HG02840 (cell line): ENCODE measurements around the gene BRD3OS.

Experiments
- ATAC-seq: cut with Tn5 transposase; IDR thresholded peaks from one replicate; pipeline ENCODE4 v1.9.1; 2021; ENCODE audit warnings: mild to moderate bottlenecking, moderate library complexity, moderate number of reproducible peaks; ENCODE audit not compliant: unreplicated experiment, low FRiP score

BRD3OS gene

DNA sequence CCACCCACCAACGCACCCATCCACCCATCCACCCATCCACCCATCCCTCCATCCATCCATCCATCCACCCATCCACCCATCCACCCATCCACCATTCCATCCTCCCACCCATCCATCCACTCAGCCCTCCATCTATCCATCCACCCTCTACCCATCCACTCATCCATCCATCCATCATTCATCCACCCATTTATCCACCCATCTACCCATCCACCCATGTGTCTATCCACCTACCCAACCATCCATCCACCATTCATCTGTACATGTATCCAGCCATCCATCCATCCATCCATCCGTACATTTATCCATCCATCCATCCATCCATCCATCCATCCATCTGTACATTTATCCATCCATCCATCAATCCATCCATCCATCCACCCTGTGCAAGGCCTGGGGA is 22.0 kb upstream of the BRD3OS start:
- ATAC-seq, result no peak

DNA sequence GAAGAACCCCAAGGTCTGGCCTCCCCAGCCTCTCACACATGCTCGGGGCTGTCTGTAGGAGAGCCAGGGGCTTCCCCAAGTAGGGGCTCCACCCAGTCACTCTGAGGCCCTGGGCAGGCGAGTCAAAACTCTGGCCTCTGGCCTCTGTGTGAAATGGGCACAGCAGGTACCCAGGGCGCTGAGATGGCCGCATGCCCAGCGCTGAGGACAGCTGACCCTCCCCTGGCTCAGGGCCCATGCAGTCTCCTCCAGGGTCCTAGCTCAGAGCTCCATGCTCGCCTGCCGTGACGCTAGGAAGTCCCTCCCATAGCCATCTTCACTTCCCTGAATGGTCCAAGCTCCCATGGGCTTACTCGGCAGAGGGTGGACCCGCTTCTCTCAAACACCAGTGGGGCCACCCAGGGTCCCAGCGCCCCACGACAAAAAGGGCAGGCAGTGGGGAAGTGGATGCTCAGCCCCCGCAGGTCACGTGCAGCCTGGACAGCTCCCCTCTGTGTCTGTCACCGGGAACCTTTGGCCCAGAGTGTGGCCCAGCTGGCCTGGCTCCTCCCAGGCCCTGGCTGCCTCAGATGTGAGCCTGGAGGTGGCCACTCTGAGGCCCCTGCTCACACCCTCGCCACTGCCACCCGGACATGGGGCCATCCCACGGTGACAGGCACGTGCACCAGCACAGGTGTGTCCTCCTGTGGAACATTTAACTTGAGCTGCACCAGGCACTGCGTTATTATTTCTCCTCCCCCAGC is 21.0 kb upstream of the BRD3OS start:
- no peak for ATAC-seq

DNA sequence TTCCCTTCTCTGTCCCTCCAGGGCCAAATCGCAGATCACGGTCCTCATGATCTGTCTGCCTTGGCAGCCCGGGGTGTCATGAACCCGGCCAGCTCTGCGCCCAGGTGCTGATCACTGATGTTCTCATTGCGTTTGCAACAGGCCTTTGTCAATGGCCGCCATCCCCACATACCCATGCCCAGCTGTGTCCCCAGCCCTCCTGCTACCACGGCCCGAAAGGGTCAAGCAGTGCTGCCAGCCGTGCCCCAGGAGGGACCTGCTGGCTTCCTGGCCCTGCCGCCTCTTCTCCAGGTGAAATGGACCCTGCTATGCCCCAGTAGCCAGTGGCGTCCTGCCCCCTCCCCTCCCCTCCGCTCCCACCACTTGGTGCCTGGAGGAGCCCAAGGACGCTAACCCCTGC is 20.4 kb upstream of the BRD3OS start:
- ATAC-seq, result no peak

DNA sequence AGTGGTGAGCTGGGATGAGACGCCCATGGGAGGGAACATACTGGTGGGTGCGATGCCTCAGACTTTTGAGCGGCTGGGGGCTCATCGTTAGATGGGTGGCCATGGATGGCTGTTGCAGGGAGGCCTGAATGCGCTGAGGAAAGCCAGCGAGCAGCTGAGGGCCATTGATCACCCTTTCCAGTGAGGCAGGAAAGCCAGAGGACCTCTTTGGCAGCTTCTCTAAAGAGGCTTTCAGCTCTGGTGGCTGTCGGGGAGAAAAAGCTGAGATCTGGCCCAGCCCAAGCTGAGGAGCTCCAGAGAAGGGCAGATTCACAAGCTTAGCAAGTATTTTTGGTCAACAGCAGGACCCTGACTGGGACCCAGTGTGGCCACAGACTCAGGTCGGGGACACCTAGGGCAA is 19.9 kb upstream of the BRD3OS start:
- no peak for ATAC-seq

DNA sequence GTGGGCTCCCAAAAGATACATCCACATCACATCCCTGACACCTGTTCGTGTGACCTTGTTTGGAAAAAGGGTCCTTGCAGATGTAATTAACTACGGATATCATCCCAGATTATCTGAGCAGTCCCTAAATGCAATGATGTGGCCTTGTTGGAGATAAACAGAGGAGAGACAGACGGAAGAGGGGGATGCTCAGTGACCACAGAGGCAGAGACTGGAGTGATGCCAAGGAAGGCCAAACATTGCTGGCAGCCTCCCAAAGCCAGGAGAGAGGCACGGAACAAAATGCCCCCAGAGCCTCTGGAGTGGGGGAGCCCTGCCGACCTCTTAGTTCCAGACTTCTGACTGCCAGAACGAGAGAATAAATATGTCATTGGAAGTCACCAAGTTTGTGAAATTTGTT is 18.1 kb upstream of the BRD3OS start:
- ATAC-seq, result no peak

DNA sequence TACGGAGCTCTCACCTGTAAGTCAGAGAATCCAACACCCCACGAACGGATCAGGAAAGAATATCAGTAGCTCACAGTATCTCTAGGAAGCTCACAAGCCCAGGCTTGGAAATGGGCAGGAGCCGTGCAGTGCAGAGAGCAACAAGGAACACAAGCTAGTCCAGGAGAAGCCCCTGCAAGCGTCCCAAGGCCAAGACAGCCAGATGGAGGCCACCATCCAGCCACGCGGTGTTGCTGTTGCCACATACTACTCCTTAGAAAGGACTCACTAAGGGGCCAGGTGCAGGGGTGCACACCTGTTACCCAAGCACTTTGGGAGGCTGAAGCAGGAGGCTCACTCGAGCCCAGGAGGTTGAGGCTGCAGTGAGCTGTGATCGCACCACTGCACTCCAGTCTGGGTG is 17.7 kb upstream of the BRD3OS start:
- no peak for ATAC-seq

DNA sequence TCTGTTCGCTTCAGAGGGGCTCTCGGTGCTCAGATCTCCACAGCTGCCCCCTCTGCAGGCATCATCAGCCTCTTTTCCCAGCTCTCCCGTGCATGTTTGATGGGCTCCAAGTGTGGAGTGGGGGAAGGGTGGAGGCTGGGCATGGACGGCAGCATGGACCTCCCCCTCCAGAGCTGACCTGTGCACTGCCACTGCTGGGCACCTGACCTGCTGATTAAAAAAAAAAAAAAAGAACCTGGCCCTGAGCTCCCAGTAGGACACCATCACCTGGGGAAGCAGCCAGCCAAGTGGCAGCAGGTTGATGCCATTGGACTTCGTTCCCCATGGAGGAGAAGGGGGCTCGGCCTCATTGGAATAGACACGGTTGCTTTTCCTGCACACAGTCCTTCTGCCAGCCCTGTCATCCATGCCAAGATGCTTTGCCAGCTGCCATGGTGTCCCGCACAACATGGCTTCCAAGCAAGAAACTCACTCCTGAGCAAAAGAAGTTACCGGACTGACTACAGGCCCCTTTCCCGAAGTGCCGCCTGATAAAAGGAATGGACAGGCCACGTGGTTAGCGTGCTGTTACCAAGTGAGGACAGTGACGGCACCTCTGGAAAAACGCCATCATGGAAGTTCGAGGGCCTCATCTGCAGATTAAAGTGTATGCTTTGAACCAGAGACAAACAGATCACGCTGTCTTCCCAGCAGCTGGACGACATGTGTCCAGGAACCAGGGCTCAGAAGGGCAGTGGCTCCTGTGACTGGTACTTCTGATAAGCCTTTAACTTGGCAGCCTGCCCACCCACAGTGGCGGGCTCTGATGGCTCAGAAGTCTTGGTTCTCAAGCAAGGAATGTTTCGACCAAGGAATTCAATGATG is 14.7 kb upstream of the BRD3OS start:
- ATAC-seq, result no peak

DNA sequence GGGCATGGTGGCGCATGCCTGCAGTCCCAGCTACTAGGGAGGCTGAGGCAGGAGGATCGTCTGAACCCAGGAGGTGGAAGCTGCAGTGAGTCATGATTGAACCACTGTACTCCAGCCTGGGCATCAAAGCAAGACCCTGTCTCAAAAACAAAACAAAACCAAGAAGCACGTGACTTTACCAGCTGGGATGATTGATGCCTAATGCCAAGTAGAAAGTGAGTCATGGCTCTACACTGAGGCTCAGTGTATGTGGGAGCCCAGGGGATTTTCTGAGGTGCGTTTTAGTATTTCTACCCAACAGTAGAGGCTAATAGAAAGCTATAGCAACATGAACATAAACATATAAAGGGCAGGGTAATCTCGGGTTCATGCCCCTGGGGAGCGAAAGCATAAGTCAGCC is 13.9 kb upstream of the BRD3OS start:
- no peak for ATAC-seq

DNA sequence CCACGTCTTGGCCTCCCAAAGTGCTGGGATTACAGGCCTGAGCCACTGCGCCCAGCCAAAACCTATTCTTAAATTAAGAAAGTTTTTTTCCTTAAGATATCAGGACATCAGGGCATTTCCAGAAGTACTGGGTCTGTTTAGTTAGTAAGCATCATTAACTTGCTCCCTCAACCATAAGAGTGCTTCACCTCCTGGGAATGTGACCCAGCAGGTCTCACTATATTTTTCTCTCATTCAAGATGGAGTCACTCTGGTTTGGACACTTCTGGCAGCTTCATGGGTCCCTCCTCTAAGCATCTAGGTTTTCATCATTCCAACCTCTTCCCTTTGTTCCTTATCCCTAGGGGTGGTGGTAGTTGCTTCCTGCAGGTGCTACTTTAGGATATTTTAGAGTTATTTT is 10.3 kb upstream of the BRD3OS start:
- no peak for ATAC-seq

DNA sequence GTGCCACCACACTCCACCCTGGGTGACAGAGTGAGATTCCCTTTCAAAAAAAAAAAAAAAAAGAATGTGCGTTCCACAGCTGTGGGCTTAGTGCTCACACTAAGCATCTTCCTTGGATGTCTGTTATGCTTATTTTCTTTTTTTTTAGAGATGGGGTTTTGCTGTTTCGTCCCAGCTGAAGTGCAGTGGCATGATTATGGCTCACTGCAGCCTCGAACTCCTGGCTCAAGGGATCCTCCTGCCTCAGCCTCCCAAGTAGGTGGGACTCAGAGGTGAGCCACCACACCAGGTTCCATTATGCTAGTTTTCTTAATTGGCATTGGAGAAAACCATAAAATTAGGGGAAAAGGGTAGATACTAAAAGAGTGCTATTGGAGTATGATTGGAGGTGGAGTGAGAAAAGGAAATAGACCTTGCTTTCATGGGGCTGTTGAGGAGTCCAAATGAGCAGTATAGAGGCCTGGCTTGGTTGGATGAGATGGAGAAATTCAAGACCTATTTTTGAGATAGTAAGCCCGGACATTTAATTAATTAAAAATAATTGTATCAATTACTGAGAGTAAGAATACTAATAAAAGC is 978 bp upstream of the BRD3OS start:
- no peak for ATAC-seq

DNA sequence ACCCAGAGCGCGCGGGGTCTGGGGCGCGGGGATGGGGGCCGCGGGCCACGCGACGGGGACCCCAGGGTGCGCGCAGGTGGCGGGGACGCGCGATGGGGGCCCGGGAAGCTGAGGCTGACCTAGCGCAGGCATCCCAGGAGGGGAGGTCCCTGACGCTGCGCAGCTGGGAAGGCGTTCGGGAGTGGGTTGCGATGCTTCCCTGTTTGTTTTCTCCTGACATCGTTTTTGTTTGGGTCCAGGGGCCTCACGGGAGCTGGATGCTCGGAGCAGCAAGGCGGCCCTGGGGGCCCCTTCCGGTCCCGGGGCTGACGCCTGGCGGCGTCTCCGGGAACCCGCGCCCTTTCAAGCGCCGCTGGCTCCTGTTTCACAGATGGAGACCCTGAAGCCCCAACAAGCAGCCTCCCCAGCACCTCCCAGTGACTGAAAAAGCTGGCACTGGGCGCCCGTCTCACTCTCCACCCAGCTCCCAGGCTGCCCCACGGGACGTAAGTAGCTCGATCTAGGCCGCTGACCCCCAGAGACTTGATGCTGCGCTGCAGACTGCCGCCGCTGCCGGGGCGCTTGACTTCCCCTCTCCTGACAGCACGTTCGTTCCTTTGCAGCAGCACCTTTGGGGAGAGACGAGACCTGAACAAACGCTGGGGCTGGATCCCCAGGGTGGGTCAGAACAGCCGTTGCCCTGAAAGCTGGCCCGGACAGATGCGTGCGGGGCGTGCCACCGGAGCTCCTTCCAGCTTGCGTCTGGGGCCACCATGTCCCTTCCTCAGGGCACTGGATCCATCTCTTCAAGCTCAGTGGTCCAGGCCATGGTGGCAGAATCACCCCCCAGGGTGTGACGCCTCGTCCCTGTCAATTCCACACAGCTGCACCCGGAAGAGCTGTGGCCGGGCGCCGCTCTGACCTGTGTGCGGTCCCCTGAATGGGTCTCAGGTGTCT is 593 bp downstream of the BRD3OS start:
- ATAC-seq, result peak; percentile 43

DNA sequence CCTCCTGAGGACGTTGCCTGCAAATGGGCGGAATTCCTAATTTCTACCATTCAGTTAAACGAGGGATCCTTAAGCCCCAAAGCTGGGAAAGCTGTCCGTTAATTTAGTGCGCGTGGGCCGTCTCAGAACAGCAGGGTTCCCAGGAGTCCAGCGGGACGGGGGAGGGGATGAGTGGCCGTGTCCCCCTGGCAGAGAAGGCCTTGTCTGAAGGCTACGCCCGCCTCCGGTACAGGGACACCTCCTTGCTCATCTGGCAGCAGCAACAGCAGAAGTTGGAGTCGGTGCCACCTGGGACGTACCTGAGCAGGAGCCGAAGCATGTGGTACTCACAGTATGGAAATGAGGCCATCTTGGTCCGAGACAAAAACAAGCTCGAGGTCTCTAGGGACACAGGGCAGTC is 1.3 kb downstream of the BRD3OS start:
- ATAC-seq, result no peak

DNA sequence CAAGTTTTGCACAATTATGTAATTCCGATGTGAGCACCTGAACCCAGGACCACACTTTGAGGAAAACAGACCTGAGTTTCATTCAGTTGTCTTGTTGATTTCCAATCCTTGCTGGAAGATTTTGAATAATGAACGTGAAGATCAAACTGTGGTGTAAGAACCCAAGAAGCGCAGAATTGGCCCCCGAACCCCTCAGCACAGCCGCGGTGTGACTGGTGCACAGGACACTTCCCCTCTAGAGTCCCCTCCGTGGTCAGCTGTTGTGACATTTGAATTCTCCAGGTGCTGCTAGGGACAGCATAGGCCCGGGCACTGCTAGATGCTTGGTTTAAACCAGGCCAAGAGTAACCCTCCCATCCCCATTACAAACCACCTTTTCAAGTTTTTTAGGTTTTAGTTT is 1.7 kb downstream of the BRD3OS start:
- no peak for ATAC-seq

DNA sequence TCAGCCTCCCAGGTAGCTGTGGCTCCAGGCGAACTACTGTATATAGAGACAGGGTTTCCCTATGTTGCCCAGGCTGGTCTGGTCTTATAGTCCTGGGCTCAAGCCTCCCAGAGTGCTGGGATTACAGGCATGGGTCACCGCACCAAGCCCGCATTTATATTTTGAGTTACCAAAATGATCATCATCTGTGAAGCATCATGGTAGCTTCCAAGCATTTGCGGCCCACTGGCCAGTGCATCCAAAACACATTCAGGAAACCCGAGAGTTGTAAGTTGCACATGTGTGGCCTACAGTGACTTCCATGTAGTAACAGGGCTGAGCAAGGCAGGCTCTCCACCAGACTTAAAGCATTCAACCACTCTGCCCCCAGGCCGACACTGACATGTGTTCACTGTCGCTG is 2.3 kb downstream of the BRD3OS start:
- no peak for ATAC-seq

DNA sequence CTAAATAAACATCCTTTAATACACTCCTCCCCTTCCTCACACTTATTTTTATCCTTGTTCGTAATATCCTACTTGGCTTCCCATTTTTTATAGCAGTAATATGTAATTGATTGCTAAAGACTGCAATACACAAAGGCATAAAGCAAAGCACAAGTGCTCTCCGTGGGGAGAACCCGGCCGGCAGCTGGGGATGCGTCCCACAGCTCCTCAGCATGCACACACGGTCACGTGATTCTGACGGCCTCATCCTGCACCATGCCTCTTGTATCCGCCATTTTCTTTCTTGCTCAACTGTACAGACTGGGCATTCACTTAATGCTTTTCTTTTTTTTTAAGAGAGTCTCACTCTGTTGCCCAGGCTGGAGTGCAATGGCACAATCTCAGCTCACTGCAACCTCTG is 2.8 kb downstream of the BRD3OS start:
- no peak for ATAC-seq

DNA sequence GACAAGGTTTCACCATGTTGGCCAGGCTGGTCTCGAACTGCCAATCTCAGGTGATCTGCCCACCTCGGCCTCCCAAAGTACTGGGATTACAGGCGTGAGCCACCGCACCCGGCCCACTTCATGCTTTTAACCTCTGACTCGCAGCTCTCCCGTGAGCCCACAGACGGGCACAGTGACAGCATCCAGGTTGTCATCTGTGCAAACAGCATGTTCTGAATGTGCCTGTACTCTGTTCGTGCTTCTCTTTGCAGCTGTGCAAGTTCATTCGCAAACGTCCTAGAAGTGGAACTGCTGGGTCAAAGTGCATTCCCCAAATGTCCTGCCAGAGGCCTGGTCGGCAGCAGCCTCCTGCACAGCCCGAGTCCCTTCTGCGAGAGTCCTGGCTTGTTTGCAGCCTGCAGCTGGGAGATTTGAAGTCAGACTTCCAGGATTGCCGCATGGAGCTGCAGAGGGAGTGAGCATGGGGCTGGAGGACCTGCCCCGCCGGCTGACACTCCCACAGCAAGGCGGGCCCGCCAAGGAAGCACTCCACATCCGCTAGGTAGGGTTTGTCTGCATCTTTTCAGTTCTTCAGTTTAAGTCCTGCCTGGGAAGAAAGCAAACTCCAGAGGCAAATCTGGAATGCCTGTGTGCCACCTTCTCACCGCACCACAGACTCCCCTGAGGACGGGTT is 3.4 kb downstream of the BRD3OS start:
- ATAC-seq, result no peak

DNA sequence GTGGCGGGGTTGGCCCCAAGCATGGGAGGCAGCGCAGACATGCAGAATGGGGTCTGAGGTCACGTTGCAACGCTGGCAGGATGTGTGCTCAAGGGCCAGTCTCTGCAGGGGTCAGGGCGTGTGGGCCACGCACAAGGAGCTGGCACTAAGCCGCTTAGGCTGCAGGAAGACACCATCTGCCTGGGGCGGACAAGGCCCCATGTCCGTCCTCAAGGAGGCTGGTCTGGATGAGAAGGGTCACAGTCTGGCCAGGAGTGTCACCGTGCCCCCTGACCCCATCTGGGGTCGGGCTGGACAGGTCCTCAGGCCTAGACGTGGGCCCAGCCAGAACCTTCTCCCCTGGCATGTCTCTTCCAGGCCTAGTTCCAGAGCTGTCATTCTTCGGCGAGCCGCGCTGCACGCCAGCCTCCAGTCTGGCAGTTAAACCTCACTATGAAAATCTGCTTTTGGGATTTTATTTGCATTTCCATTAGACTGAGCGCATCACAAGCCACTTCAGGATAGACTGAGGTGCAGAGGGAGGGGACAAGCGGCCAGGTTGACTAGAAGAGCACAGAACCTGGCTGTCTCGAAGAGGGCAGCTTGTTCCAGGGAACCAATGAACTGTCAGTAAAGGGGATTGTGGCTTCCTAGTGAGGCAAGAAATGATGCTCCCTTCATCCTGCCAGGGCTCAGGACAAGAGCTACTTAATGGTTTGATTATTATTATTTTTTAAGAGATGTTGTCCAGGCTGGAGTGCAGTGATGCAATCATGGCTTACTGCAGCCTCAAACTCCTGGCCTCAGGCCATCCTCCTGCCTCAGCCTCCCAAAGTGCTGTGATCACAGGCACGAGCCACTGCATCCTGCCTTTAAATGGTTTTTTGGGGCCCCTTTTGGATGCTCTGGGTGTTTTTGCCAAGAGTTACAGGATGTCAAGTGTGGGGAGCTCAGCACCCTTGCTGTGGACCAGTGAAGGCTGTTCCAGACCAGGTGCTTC is 4.3 kb downstream of the BRD3OS start:
- no peak for ATAC-seq

DNA sequence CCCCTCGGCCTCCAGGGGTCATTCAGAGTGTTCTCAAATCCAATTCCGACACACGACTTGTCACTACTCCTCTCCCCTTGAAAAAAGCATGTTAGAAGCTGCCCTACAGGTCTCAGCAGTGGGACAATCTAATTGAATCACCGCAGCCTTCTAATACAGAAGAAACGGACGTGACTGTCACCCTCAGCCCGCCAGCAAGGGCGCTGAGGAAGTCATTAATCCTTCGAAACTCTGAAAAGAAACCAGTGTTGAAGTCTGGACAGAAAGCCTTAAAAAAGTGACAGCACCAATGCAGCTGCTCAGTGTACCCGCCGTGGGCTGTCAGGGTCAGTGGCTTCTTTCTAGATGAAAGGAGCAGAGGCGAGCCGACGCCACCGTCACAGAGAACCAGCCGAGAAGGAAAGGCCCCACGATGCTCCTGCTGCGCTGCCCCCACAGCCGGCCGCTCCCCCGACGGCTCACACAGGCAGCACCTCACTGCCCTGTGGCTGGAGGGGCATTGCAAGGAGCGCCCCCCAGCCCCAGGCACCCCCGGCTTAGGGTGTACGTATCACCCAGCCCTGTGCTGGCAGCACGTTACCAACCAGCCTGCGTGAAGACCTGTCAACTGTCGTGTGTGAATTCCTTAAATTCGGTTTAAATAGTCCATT is 5.7 kb downstream of the BRD3OS start:
- ATAC-seq, result no peak
